ENCODE data around the gene C1orf167. TPM values are rescaled to one million over a fixed set of nuclear protein-coding genes. Genes with fewer than 3 reads are reported as not detected.

C1orf167 gene
- total RNA-seq, 1 donor from 2014 or later: not detected

GRCh38 chr1:11761285-11761684 lies 708 bp upstream of the C1orf167 start:
- H3K36me3 ChIP-seq (ENCODE audit: control insufficient read depth, insufficient read depth, low read length): no peaks in the 10 kb centered on the region
- H3K27me3 ChIP-seq (ENCODE audit: control insufficient read depth, insufficient read depth, low read length): peaks cover 23% of the 10 kb centered on the region
- no peak overlapping the region for H3K4me3 ChIP-seq (ENCODE audit: low read depth, low read length)
- no peak for TF ChIP-seq CTCF (IDR thresholded peaks at IDR 0.05; ENCODE audit: insufficient read depth, low read length, poor library complexity, severe bottlenecking)
- no peak for DNase-seq (ENCODE audit: low read depth)

- DNase-seq (ENCODE audit: low read depth): no peak
- Histone ChIP-seq H3K27me3 (ENCODE audit: control insufficient read depth, insufficient read depth, low read length) (peaks cover 34% of the 10 kb centered on the region), H3K36me3 (ENCODE audit: control insufficient read depth, insufficient read depth, low read length) (no peaks in the 10 kb centered on the region), H3K4me3 (ENCODE audit: low read depth, low read length) (no peak overlapping the region)
- TF ChIP-seq CTCF (IDR thresholded peaks at IDR 0.05; ENCODE audit: insufficient read depth, low read length, poor library complexity, severe bottlenecking): no peak
These were observed 2.1 kb downstream of the C1orf167 start for GRCh38 chr1:11764115-11764514.

- no peak for TF ChIP-seq CTCF (IDR thresholded peaks at IDR 0.05; ENCODE audit: insufficient read depth, low read length, poor library complexity, severe bottlenecking)
- Histone ChIP-seq H3K27me3 (ENCODE audit: control insufficient read depth, insufficient read depth, low read length) (peaks cover 34% of the 10 kb centered on the region), H3K36me3 (ENCODE audit: control insufficient read depth, insufficient read depth, low read length) (no peaks in the 10 kb centered on the region), H3K4me3 (ENCODE audit: low read depth, low read length) (no peak overlapping the region)
- DNase-seq (ENCODE audit: low read depth): no peak
These were observed 2.5 kb downstream of the C1orf167 start for GRCh38 chr1:11764519-11764918.

GRCh38 chr1:11765661-11766428 lies 3.9 kb downstream of the C1orf167 start:
- Histone ChIP-seq H3K4me3 (ENCODE audit: low read depth, low read length) (no peak overlapping the region), H3K36me3 (ENCODE audit: control insufficient read depth, insufficient read depth, low read length) (no peaks in the 10 kb centered on the region), H3K27me3 (ENCODE audit: control insufficient read depth, insufficient read depth, low read length) (peaks cover 31% of the 10 kb centered on the region)
- TF ChIP-seq CTCF (IDR thresholded peaks at IDR 0.05; ENCODE audit: insufficient read depth, low read length, poor library complexity, severe bottlenecking): no peak
- DNase-seq (ENCODE audit: low read depth): no peak

GRCh38 chr1:11766429-11766776 lies 4.4 kb downstream of the C1orf167 start:
- TF ChIP-seq CTCF (IDR thresholded peaks at IDR 0.05; ENCODE audit: insufficient read depth, low read length, poor library complexity, severe bottlenecking): no peak
- H3K36me3 ChIP-seq (ENCODE audit: control insufficient read depth, insufficient read depth, low read length): no peaks in the 10 kb centered on the region
- H3K27me3 ChIP-seq (ENCODE audit: control insufficient read depth, insufficient read depth, low read length): peaks cover 28% of the 10 kb centered on the region
- no peak overlapping the region for H3K4me3 ChIP-seq (ENCODE audit: low read depth, low read length)
- DNase-seq (ENCODE audit: low read depth): no peak

Data from kidney epithelial cell (primary cell).